CD4-positive, alpha-beta memory T cell (primary cell): Measurements from ENCODE around the gene ADCY3. TPM values are rescaled to one million over a fixed set of nuclear protein-coding genes. Genes with fewer than 3 reads are reported as not detected.

ENCODE experiments used
- CTCF ChIA-PET: fragments of 350-600 bp; sonication (Branson Sonifier 250); formaldehyde crosslinking; loops from one replicate; lab custom pipeline; 2021; ENCODE audit warnings: inconsistent platforms; ENCODE audit not compliant: partially characterized antibody; lab: Charles Lee
- POLR2A ChIA-PET: fragments of 350-600 bp; sonication (Branson Sonifier 250); formaldehyde crosslinking; loops from one replicate; lab custom pipeline; 2021; ENCODE audit not compliant: partially characterized antibody; lab: Charles Lee
- DNase-seq, 5 donors: peaks; one replicate each; pipeline versions ENCODE4 v3.0.0 to v3.0.0-alpha.2; 2020 to 2022; ENCODE audit warnings: mixed read lengths in 1 of 5
- H3K27ac ChIP-seq: one replicate; pipeline ENCODE4 v1.7.0; 2013; ENCODE audit warnings: low read depth, low read length
- H3K27me3 ChIP-seq: 2 replicates; pipeline ENCODE4 v1.7.0; 2013; ENCODE audit warnings: mild to moderate bottlenecking, low read length, moderate library complexity; ENCODE audit not compliant: insufficient read depth
- H3K36me3 ChIP-seq: 2 replicates; pipeline ENCODE4 v1.7.0; 2013; ENCODE audit warnings: mild to moderate bottlenecking, low read length, moderate library complexity; ENCODE audit not compliant: insufficient read depth
- H3K4me1 ChIP-seq: 2 replicates; pipeline ENCODE4 v1.7.0; 2013; ENCODE audit warnings: mild to moderate bottlenecking, low read length, moderate library complexity; ENCODE audit not compliant: insufficient read depth
- H3K4me3 ChIP-seq, 2 donors: one replicate each; pipeline ENCODE4 v1.7.0; 2013; ENCODE audit warnings: low read length in 2 of 2, mild to moderate bottlenecking in 1 of 2
- H3K9me3 ChIP-seq, 2 donors: one replicate each; pipeline ENCODE4 v1.7.0; 2013; ENCODE audit warnings: low read length in 2 of 2, control low read depth in 1 of 2; ENCODE audit not compliant: control insufficient read depth in 1 of 2
- H3K27ac Mint-ChIP-seq, 7 donors: one replicate each; pipeline ENCODE4 v1.8.0; 2020 to 2021; ENCODE audit warnings: mixed read lengths in 7 of 7, mild to moderate bottlenecking in 6 of 7, inconsistent platforms in 3 of 7, moderate library complexity in 3 of 7
- H3K27me3 Mint-ChIP-seq, 2 donors: one replicate each; pipeline ENCODE4 v1.8.0; 2020 to 2021; ENCODE audit warnings: mixed read lengths in 2 of 2
- H3K36me3 Mint-ChIP-seq, 2 donors: one replicate each; pipeline ENCODE4 v1.8.0; 2020 to 2021; ENCODE audit warnings: mixed read lengths in 2 of 2, inconsistent platforms in 1 of 2, mild to moderate bottlenecking in 1 of 2
- H3K4me1 Mint-ChIP-seq, 4 donors: one replicate each; pipeline ENCODE4 v1.8.0; 2020 to 2021; ENCODE audit warnings: mixed read lengths in 4 of 4, mild to moderate bottlenecking in 1 of 4
- H3K4me3 Mint-ChIP-seq, 8 donors: one replicate each; pipeline ENCODE4 v1.8.0; 2020 to 2021; ENCODE audit warnings: mixed read lengths in 8 of 8, mild to moderate bottlenecking in 7 of 8, moderate library complexity in 6 of 8, inconsistent platforms in 3 of 8
- H3K9me3 Mint-ChIP-seq, 8 donors: one replicate each; pipeline ENCODE4 v1.8.0; 2020 to 2021; ENCODE audit warnings: mixed read lengths in 8 of 8, mild to moderate bottlenecking in 5 of 8, inconsistent platforms in 3 of 8, moderate library complexity in 1 of 8
- intact Hi-C: fragments of 100-400 bp; cut with micrococcal nuclease; formaldehyde crosslinking; loops from one replicate; pipeline ENCODE4 v1.15.1; 2023
- polyA plus RNA-seq, 2 donors: library from polyadenylated mRNA; unstranded; fragments of 300-500 nt; fragmentation: Illumina TruSeq; gene quantifications; one replicate each; pipeline ENCODE4 v1.2.3, GENCODE V29; 2021
- total RNA-seq, 2 experiments: library from RNA; stranded (reverse); gene quantifications; one replicate each; pipeline ENCODE4 v1.2.3, GENCODE V29; 2021

ADCY3 gene
- total and polyA plus RNA-seq, 4 experiments from 2014 or later = 9.2 to 15.0 (median 14.8) TPM

- DNase-seq = no peak
- Mint-ChIP-seq H3K27ac (no peak overlapping the region), H3K27me3 (no peaks in the 10 kb centered on the region), H3K4me1 (peaks cover 0 to 2% (median 0%) of the 10 kb centered on the region in 4 donors), H3K9me3 (no peaks in the 10 kb centered on the region), H3K36me3 (peaks cover 8 to 13% of the 10 kb centered on the region in 2 donors), H3K4me3 (no peak overlapping the region)
- ChIA-PET POLR2A (interaction anchor here (1.8 kb wide), 1 partner anchor 19 kb away, joined by 4 read pairs; the partner anchor contains the start of genes CENPO and PTRHD1), CTCF (no interaction called here)
- Histone ChIP-seq H3K36me3 (no peaks in the 10 kb centered on the region), H3K4me1 (no peaks in the 10 kb centered on the region), H3K9me3 (no peaks in the 10 kb centered on the region), H3K27me3 (no peaks in the 10 kb centered on the region), H3K27ac (no peak overlapping the region), H3K4me3 (no peak overlapping the region)
- intact Hi-C loops = no loop called here
Measured at GRCh38 chr2:24774373-24774772, 145.7 kb downstream of the ADCY3 start.

GRCh38 chr2:24771764-24772586 is 148.1 kb downstream of the ADCY3 start:
- Mint-ChIP-seq H3K27ac (peak overlapping the region in 3 of 7 donors; percentile 19 to 36 (median 28)), H3K4me1 (peaks cover 0 to 2% (median 0%) of the 10 kb centered on the region in 4 donors), H3K36me3 (peaks cover 22% of the 10 kb centered on the region in 2 donors), H3K27me3 (no peaks in the 10 kb centered on the region), H3K9me3 (no peaks in the 10 kb centered on the region), H3K4me3 (no peak overlapping the region)
- Histone ChIP-seq H3K27me3 (no peaks in the 10 kb centered on the region), H3K4me3 (no peak overlapping the region), H3K4me1 (no peaks in the 10 kb centered on the region), H3K9me3 (no peaks in the 10 kb centered on the region), H3K36me3 (peaks cover 3% of the 10 kb centered on the region), H3K27ac (no peak overlapping the region)
- CTCF ChIA-PET = no interaction called here
- no peak for DNase-seq
- POLR2A ChIA-PET = interaction anchor here (0.6 kb wide), 1 partner anchor 180 kb away, joined by 6 read pairs; no protein-coding TSS in a partner anchor
- intact Hi-C loops = no loop called here

- Mint-ChIP-seq H3K27me3 (no peaks in the 10 kb centered on the region), H3K4me1 (peaks cover 0 to 4% (median 0%) of the 10 kb centered on the region in 4 donors), H3K36me3 (peaks cover 22 to 30% of the 10 kb centered on the region in 2 donors), H3K4me3 (peak overlapping the region in 1 of 8 donors; percentile 16), H3K27ac (peak overlapping the region in 3 of 7 donors; percentile 2 to 28 (median 19)), H3K9me3 (no peaks in the 10 kb centered on the region)
- Histone ChIP-seq H3K27ac (no peak overlapping the region), H3K9me3 (no peaks in the 10 kb centered on the region), H3K36me3 (peaks cover 4% of the 10 kb centered on the region), H3K4me3 (no peak overlapping the region), H3K4me1 (no peaks in the 10 kb centered on the region), H3K27me3 (no peaks in the 10 kb centered on the region)
- ChIA-PET CTCF (no interaction called here), POLR2A (no interaction called here)
- no peak for DNase-seq
- intact Hi-C loops = no loop called here
Measured at GRCh38 chr2:24771061-24771460, 149.0 kb downstream of the ADCY3 start.

Other genes with a start within 250 kb of the ADCY3 start
- 10 to 100 TPM; 12.0 to 12.8 TPM for gene PTRHD1, start 126.8 kb downstream of the ADCY3 start, total RNA-seq
- 10 to 100 TPM; 48.6 to 52.1 TPM for gene PTRHD1, start 126.8 kb downstream of the ADCY3 start, polyA plus RNA-seq
- 1 to 10 TPM; 4.6 to 6.1 TPM for gene CENPO, start 126.8 kb downstream of the ADCY3 start, total RNA-seq
- 1 to 10 TPM; 1.6 to 2.5 TPM for gene CENPO, start 126.8 kb downstream of the ADCY3 start, polyA plus RNA-seq
- gene DNAJC27, start 51.7 kb upstream of the ADCY3 start, total RNA-seq = 10 to 100 TPM; 13.2 to 14.2 TPM
- 1 to 10 TPM; 3.1 to 3.8 TPM for gene DNAJC27, start 51.7 kb upstream of the ADCY3 start, polyA plus RNA-seq
- gene EFR3B, start 121.8 kb upstream of the ADCY3 start, total RNA-seq = under 1 TPM; 0.12 to 0.14 TPM
- under 1 TPM in 1 of 2 donors, not detected in 1; 0.07 TPM for gene EFR3B, start 121.8 kb upstream of the ADCY3 start, polyA plus RNA-seq
- 1 to 10 TPM; 3.1 to 3.6 TPM for gene POMC, start 248.3 kb upstream of the ADCY3 start, total RNA-seq
- 1 to 10 TPM; 4.3 to 5.5 TPM for gene POMC, start 248.3 kb upstream of the ADCY3 start, polyA plus RNA-seq